Smooth muscle cell (in vitro differentiated cells): ENCODE results near the gene ZNF654. TPM values are rescaled to one million over a fixed set of nuclear protein-coding genes. Genes with fewer than 3 reads are reported as not detected.

Experiments used
- DNase-seq: peaks from one replicate; lab custom pipeline; 2025; ENCODE audit not compliant: unreplicated experiment; lab: John Stamatoyannopoulos, UW
- H2AFZ ChIP-seq: fragments of 200-600 bp; sonication (generic); 2 replicates; pipeline ENCODE4 v1.6.0; 2016; ENCODE audit warnings: antibody characterized with exemption, low read depth, mild to moderate bottlenecking
- H3F3A ChIP-seq: fragments of 200-600 bp; sonication (generic); 2 replicates; pipeline ENCODE4 v1.6.0; 2017; ENCODE audit warnings: antibody characterized with exemption, low read depth
- H3K27ac ChIP-seq: fragments of 200-600 bp; sonication (generic); 2 replicates; pipeline ENCODE4 v1.5.1; 2016; ENCODE audit warnings: low read depth, mild to moderate bottlenecking
- H3K27me3 ChIP-seq: fragments of 200-600 bp; sonication (generic); 2 replicates; pipeline ENCODE4 v1.6.1; 2016; ENCODE audit warnings: low read depth, mild to moderate bottlenecking
- H3K36me3 ChIP-seq: fragments of 200-600 bp; sonication (generic); 2 replicates; pipeline ENCODE4 v1.5.1; 2016; ENCODE audit warnings: low read depth
- H3K4me1 ChIP-seq: fragments of 200-600 bp; sonication (generic); 2 replicates; pipeline ENCODE4 v1.5.1; 2016; ENCODE audit warnings: low read depth
- H3K4me2 ChIP-seq: fragments of 200-600 bp; sonication (generic); 2 replicates; pipeline ENCODE4 v1.6.0; 2016; ENCODE audit warnings: mild to moderate bottlenecking
- H3K4me3 ChIP-seq: fragments of 200-600 bp; sonication (generic); 2 replicates; pipeline ENCODE4 v1.5.1; 2016; ENCODE audit warnings: mild to moderate bottlenecking
- H3K79me2 ChIP-seq: fragments of 200-600 bp; sonication (generic); 2 replicates; pipeline ENCODE4 v1.6.0; 2016; ENCODE audit warnings: low read depth, mild to moderate bottlenecking
- H3K9ac ChIP-seq: fragments of 200-600 bp; sonication (generic); 2 replicates; pipeline ENCODE4 v1.6.0; 2016; ENCODE audit warnings: low read depth
- H3K9me3 ChIP-seq: fragments of 200-600 bp; sonication (generic); replicated peaks from 2 replicates; pipeline ENCODE4 v1.5.1; 2016; ENCODE audit warnings: low read depth
- H4K20me1 ChIP-seq: fragments of 200-600 bp; sonication (generic); 2 replicates; pipeline ENCODE4 v1.6.0; 2016; ENCODE audit warnings: low read depth
- CTCF ChIP-seq: fragments of 200-600 bp; sonication (generic); IDR thresholded peaks from 2 replicates; pipeline ENCODE4 v1.5.1; 2017; ENCODE audit warnings: borderline replicate concordance, mild to moderate bottlenecking, antibody characterized with exemption; ENCODE audit not compliant: insufficient read depth, poor library complexity, severe bottlenecking
- WGBS: methylation state at CpG from one replicate; pipeline ENCODE4 v1.1.7; 2016; ENCODE audit warnings: low lambda C conversion rate; 5-methylcytosine and 5-hydroxymethylcytosine counted together
- polyA plus RNA-seq: library from polyadenylated mRNA; unstranded; fragments of >200 nt; fragmentation: Nextera tagmentation; extraction: Ambion mirVana; gene quantifications from 2 replicates; pipeline ENCODE4 v1.2.1, GENCODE V29; 2016
- total RNA-seq: library from RNA; depleted of rRNA; stranded (reverse); fragments of >200 nt; gene quantifications from 2 replicates; pipeline ENCODE4 v1.2.3, GENCODE V29; 2014

The ZNF654 gene
- total and polyA plus RNA-seq, 2 experiments from 2014 or later: 4.9 to 21.2 TPM

GRCh38 chr3:88141458-88142083 lies 82.5 kb downstream of the ZNF654 start:
- Histone ChIP-seq H3K27me3 (no peaks in the 10 kb centered on the region), H3F3A (peaks cover 22% of the 10 kb centered on the region), H3K36me3 (peaks cover 12% of the 10 kb centered on the region), H3K4me2 (peak overlapping the region; percentile 74), H3K27ac (peak overlapping the region; percentile 84), H4K20me1 (peaks cover 9% of the 10 kb centered on the region), H3K4me1 (peaks cover 15% of the 10 kb centered on the region), H3K9me3 (no peaks in the 10 kb centered on the region), H3K9ac (peak overlapping the region; percentile 38), H3K4me3 (no peak overlapping the region), H2AFZ (no peak overlapping the region), H3K79me2 (no peaks in the 10 kb centered on the region)
- TF ChIP-seq CTCF: no peak
- DNase-seq: no peak
- WGBS: 44% methylated on average over 4 of the region's 4 CpGs

GRCh38 chr3:88142094-88142624 lies 83.1 kb downstream of the ZNF654 start:
- WGBS: 60% methylated on average over 3 of the region's 3 CpGs
- H2AFZ ChIP-seq: no peak overlapping the region
- H3K79me2 ChIP-seq: no peaks in the 10 kb centered on the region
- H3K36me3 ChIP-seq: peaks cover 9% of the 10 kb centered on the region
- peaks cover 9% of the 10 kb centered on the region for H4K20me1 ChIP-seq
- no peaks in the 10 kb centered on the region for H3K9me3 ChIP-seq
- no peaks in the 10 kb centered on the region for H3K27me3 ChIP-seq
- peak overlapping the region; percentile 38 for H3K9ac ChIP-seq
- H3K4me2 ChIP-seq: peak overlapping the region; percentile 74
- no peak for DNase-seq
- peaks cover 22% of the 10 kb centered on the region for H3F3A ChIP-seq
- H3K4me3 ChIP-seq: no peak overlapping the region
- no peak for TF ChIP-seq CTCF
- H3K4me1 ChIP-seq: peaks cover 15% of the 10 kb centered on the region
- peak overlapping the region; percentile 84 for H3K27ac ChIP-seq

- Histone ChIP-seq H3K36me3 (no peaks in the 10 kb centered on the region), H3K9ac (no peak overlapping the region), H3K4me3 (no peak overlapping the region), H3K79me2 (peaks cover 31% of the 10 kb centered on the region), H3K9me3 (no peaks in the 10 kb centered on the region), H3K4me2 (no peak overlapping the region), H3F3A (peaks cover 5% of the 10 kb centered on the region), H2AFZ (no peak overlapping the region), H4K20me1 (peaks cover 3% of the 10 kb centered on the region), H3K27ac (no peak overlapping the region), H3K27me3 (no peaks in the 10 kb centered on the region), H3K4me1 (peaks cover 32% of the 10 kb centered on the region)
- TF ChIP-seq CTCF: no peak
- DNase-seq: no peak
These were observed 88.2 kb downstream of the ZNF654 start for GRCh38 chr3:88147261-88147660.

GRCh38 chr3:88148651-88149050 lies 89.6 kb downstream of the ZNF654 start:
- peak overlapping the region; percentile 95 for H3K4me3 ChIP-seq
- H3K27me3 ChIP-seq: no peaks in the 10 kb centered on the region
- peak overlapping the region; percentile 89 for H3K27ac ChIP-seq
- DNase-seq: no peak
- peak overlapping the region; percentile 91 for H3K9ac ChIP-seq
- TF ChIP-seq CTCF: no peak
- H3K9me3 ChIP-seq: no peaks in the 10 kb centered on the region
- peaks cover 20% of the 10 kb centered on the region for H3K4me1 ChIP-seq
- peaks cover 11% of the 10 kb centered on the region for H4K20me1 ChIP-seq
- peak overlapping the region; percentile 93 for H3K4me2 ChIP-seq
- H3K79me2 ChIP-seq: peaks cover 43% of the 10 kb centered on the region
- WGBS: 75% methylated on average over 17 of the region's 17 CpGs
- H2AFZ ChIP-seq: peak overlapping the region; percentile 99
- H3F3A ChIP-seq: peaks cover 5% of the 10 kb centered on the region
- peaks cover 3% of the 10 kb centered on the region for H3K36me3 ChIP-seq
